ENCODE data around the gene MKS1. TPM values are rescaled to one million over a fixed set of nuclear protein-coding genes. Genes with fewer than 3 reads are reported as not detected.
A peak's percentile ranks its signal among the peaks of the same experiment; 100 is the strongest.

Gene MKS1
- total and polyA plus RNA-seq, 2 experiments from 2014 or later = 14.0 to 17.4 TPM

DNA sequence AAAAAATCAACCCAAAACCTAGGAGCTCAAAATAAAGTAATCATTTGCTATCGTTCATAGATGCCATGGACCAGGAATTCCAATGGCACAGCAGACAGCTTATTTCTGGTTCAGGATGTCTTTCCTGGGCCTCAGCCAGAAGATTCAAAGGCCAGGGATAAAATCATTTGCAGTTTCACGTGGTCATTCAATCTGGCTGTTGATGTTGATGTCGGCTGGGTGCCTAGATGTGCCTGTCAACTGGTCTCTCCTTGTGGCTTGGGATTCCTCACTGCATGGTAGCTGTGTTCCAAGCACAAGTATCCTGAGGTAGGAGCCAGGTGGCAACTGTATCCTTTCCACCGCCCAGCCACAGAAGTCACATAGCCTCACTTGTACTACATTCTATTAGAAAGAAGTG, 37.3 kb downstream of the MKS1 start:
- Mint-ChIP-seq H3K27ac (no peak overlapping the region), H3K9me3 (no peaks in the 10 kb centered on the region), H3K4me3 (no peak overlapping the region), H3K4me1 (peaks cover 8% of the 10 kb centered on the region; the same call in 2 of the 3 replicates), H3K27me3 (ENCODE audit: insufficient read depth, low read depth, poor library complexity) (peaks cover 3% of the 10 kb centered on the region), H3K36me3 (ENCODE audit: low read depth) (no peaks in the 10 kb centered on the region)
- DNase-seq (ENCODE audit: low spot score) (no peak), ATAC-seq (no peak)
- no peak overlapping the region for H3K27ac ChIP-seq (ENCODE audit: low read depth)
- no peaks in the 10 kb centered on the region for H3K79me2 ChIP-seq (replicated peaks; ENCODE audit: insufficient read depth)
- H3K4me2 ChIP-seq = no peak overlapping the region
- no peaks in the 10 kb centered on the region for H4K20me1 ChIP-seq (replicated peaks; ENCODE audit: insufficient read depth)
- no peaks in the 10 kb centered on the region for H3F3A ChIP-seq (replicated peaks; ENCODE audit: low read depth)
- H3K4me1 ChIP-seq (ENCODE audit: insufficient read depth) = no peaks in the 10 kb centered on the region
- no peaks in the 10 kb centered on the region for H3K9me2 ChIP-seq (ENCODE audit: insufficient read depth)
- no peaks in the 10 kb centered on the region for H3K27me3 ChIP-seq (ENCODE audit: insufficient read depth)
- H3K4me3 ChIP-seq = no peak overlapping the region
- TF ChIP-seq, protein P1, sequence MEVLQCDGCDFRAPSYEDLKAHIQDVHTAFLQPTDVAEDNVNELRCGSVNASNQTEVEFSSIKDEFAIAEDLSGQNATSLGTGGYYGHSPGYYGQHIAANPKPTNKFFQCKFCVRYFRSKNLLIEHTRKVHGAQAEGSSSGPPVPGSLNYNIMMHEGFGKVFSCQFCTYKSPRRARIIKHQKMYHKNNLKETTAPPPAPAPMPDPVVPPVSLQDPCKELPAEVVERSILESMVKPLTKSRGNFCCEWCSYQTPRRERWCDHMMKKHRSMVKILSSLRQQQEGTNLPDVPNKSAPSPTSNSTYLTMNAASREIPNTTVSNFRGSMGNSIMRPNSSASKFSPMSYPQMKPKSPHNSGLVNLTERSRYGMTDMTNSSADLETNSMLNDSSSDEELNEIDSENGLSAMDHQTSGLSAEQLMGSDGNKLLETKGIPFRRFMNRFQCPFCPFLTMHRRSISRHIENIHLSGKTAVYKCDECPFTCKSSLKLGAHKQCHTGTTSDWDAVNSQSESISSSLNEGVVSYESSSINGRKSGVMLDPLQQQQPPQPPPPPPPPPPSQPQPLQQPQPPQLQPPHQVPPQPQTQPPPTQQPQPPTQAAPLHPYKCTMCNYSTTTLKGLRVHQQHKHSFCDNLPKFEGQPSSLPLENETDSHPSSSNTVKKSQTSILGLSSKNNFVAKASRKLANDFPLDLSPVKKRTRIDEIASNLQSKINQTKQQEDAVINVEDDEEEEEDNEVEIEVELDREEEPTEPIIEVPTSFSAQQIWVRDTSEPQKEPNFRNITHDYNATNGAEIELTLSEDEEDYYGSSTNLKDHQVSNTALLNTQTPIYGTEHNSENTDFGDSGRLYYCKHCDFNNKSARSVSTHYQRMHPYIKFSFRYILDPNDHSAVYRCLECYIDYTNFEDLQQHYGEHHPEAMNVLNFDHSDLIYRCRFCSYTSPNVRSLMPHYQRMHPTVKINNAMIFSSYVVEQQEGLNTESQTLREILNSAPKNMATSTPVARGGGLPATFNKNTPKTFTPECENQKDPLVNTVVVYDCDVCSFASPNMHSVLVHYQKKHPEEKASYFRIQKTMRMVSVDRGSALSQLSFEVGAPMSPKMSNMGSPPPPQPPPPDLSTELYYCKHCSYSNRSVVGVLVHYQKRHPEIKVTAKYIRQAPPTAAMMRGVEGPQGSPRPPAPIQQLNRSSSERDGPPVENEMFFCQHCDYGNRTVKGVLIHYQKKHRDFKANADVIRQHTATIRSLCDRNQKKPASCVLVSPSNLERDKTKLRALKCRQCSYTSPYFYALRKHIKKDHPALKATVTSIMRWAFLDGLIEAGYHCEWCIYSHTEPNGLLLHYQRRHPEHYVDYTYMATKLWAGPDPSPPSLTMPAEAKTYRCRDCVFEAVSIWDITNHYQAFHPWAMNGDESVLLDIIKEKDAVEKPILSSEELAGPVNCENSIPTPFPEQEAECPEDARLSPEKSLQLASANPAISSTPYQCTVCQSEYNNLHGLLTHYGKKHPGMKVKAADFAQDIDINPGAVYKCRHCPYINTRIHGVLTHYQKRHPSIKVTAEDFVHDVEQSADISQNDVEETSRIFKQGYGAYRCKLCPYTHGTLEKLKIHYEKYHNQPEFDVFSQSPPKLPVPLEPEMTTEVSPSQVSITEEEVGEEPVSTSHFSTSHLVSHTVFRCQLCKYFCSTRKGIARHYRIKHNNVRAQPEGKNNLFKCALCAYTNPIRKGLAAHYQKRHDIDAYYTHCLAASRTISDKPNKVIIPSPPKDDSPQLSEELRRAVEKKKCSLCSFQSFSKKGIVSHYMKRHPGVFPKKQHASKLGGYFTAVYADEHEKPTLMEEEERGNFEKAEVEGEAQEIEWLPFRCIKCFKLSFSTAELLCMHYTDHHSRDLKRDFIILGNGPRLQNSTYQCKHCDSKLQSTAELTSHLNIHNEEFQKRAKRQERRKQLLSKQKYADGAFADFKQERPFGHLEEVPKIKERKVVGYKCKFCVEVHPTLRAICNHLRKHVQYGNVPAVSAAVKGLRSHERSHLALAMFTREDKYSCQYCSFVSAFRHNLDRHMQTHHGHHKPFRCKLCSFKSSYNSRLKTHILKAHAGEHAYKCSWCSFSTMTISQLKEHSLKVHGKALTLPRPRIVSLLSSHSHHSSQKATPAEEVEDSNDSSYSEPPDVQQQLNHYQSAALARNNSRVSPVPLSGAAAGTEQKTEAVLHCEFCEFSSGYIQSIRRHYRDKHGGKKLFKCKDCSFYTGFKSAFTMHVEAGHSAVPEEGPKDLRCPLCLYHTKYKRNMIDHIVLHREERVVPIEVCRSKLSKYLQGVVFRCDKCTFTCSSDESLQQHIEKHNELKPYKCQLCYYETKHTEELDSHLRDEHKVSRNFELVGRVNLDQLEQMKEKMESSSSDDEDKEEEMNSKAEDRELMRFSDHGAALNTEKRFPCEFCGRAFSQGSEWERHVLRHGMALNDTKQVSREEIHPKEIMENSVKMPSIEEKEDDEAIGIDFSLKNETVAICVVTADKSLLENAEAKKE (CRISPR knock-in tag; IDR thresholded peaks at IDR 0.05) = no peak
- TF ChIP-seq POLR2AphosphoS5 (IDR thresholded peaks at IDR 0.05; ENCODE audit: low read depth) = no peak
- TF ChIP-seq CREB1 (CRISPR knock-in tag; IDR thresholded peaks at IDR 0.05; ENCODE audit: low read depth) = no peak
- H2AFZ ChIP-seq = no peak overlapping the region
- H3K36me3 ChIP-seq (ENCODE audit: insufficient read depth) = no peaks in the 10 kb centered on the region

DNA sequence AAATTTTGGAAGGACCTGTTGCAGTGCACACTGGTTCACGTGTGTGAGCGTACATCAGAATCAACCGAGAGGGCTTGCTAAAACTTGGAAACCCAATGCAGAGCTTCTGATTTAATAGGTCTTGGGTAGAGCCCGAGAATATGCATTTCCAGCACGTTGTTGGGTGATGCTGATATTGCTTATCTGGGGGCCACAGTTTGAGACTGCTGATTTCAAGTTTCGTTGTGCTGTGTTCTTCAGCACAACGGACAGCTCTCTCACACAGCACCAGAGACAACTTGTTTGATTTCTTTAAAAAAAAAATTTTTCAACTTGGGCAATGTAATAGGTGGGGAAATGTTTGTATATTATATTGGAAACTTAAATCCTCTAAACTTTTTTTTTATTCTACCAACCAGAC, 42.9 kb downstream of the MKS1 start:
- no peaks in the 10 kb centered on the region for H3K4me1 Mint-ChIP-seq
- H3K79me2 ChIP-seq (replicated peaks; ENCODE audit: insufficient read depth) = no peaks in the 10 kb centered on the region
- no peaks in the 10 kb centered on the region for H3K36me3 ChIP-seq (ENCODE audit: insufficient read depth)
- TF ChIP-seq, protein P2, sequence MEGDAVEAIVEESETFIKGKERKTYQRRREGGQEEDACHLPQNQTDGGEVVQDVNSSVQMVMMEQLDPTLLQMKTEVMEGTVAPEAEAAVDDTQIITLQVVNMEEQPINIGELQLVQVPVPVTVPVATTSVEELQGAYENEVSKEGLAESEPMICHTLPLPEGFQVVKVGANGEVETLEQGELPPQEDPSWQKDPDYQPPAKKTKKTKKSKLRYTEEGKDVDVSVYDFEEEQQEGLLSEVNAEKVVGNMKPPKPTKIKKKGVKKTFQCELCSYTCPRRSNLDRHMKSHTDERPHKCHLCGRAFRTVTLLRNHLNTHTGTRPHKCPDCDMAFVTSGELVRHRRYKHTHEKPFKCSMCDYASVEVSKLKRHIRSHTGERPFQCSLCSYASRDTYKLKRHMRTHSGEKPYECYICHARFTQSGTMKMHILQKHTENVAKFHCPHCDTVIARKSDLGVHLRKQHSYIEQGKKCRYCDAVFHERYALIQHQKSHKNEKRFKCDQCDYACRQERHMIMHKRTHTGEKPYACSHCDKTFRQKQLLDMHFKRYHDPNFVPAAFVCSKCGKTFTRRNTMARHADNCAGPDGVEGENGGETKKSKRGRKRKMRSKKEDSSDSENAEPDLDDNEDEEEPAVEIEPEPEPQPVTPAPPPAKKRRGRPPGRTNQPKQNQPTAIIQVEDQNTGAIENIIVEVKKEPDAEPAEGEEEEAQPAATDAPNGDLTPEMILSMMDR (conservative IDR thresholded peaks at IDR 0.05; ENCODE audit: low read depth in 2 of 2) = no peak
- no peak for TF ChIP-seq EZH2 (IDR thresholded peaks at IDR 0.05; ENCODE audit: low read depth, unreplicated experiment)
- TF ChIP-seq, protein P3, sequence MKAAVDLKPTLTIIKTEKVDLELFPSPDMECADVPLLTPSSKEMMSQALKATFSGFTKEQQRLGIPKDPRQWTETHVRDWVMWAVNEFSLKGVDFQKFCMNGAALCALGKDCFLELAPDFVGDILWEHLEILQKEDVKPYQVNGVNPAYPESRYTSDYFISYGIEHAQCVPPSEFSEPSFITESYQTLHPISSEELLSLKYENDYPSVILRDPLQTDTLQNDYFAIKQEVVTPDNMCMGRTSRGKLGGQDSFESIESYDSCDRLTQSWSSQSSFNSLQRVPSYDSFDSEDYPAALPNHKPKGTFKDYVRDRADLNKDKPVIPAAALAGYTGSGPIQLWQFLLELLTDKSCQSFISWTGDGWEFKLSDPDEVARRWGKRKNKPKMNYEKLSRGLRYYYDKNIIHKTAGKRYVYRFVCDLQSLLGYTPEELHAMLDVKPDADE (IDR thresholded peaks at IDR 0.05) = no peak
- TF ChIP-seq, protein P4, sequence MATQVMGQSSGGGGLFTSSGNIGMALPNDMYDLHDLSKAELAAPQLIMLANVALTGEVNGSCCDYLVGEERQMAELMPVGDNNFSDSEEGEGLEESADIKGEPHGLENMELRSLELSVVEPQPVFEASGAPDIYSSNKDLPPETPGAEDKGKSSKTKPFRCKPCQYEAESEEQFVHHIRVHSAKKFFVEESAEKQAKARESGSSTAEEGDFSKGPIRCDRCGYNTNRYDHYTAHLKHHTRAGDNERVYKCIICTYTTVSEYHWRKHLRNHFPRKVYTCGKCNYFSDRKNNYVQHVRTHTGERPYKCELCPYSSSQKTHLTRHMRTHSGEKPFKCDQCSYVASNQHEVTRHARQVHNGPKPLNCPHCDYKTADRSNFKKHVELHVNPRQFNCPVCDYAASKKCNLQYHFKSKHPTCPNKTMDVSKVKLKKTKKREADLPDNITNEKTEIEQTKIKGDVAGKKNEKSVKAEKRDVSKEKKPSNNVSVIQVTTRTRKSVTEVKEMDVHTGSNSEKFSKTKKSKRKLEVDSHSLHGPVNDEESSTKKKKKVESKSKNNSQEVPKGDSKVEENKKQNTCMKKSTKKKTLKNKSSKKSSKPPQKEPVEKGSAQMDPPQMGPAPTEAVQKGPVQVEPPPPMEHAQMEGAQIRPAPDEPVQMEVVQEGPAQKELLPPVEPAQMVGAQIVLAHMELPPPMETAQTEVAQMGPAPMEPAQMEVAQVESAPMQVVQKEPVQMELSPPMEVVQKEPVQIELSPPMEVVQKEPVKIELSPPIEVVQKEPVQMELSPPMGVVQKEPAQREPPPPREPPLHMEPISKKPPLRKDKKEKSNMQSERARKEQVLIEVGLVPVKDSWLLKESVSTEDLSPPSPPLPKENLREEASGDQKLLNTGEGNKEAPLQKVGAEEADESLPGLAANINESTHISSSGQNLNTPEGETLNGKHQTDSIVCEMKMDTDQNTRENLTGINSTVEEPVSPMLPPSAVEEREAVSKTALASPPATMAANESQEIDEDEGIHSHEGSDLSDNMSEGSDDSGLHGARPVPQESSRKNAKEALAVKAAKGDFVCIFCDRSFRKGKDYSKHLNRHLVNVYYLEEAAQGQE (IDR thresholded peaks at IDR 0.05; ENCODE audit: unreplicated experiment) = peak; percentile 77
- no peak for TF ChIP-seq EZH2phosphoT487 (IDR thresholded peaks at IDR 0.05; ENCODE audit: unreplicated experiment)
- TF ChIP-seq ZNF331 (CRISPR knock-in tag; IDR thresholded peaks at IDR 0.05; ENCODE audit: low read depth) = no peak
- no peak overlapping the region for H3K27ac Mint-ChIP-seq
- H3K36me3 Mint-ChIP-seq (ENCODE audit: low read depth) = no peaks in the 10 kb centered on the region
- H3K27me3 Mint-ChIP-seq (ENCODE audit: insufficient read depth, low read depth, poor library complexity) = peaks cover 3% of the 10 kb centered on the region
- no peak overlapping the region for H3K27ac ChIP-seq (ENCODE audit: low read depth)
- no peaks in the 10 kb centered on the region for H4K20me1 ChIP-seq (replicated peaks; ENCODE audit: insufficient read depth)
- no peak overlapping the region for H2AFZ ChIP-seq
- H3K4me3 Mint-ChIP-seq = no peak overlapping the region
- no peak overlapping the region for H3K4me3 ChIP-seq
- H3K4me1 ChIP-seq (ENCODE audit: insufficient read depth) = no peaks in the 10 kb centered on the region
- no peak overlapping the region for H3K4me2 ChIP-seq
- H3K27me3 ChIP-seq (ENCODE audit: insufficient read depth) = no peaks in the 10 kb centered on the region
- no peaks in the 10 kb centered on the region for H3K9me2 ChIP-seq (ENCODE audit: insufficient read depth)
- H3F3A ChIP-seq (replicated peaks; ENCODE audit: low read depth) = no peaks in the 10 kb centered on the region
- ATAC-seq = no peak
- H3K9me3 Mint-ChIP-seq = no peaks in the 10 kb centered on the region
- peak; percentile 40 for DNase-seq (ENCODE audit: low spot score)

All from GM23338 (cell line).